ENCODE measurements around the gene FAF2.

DNA sequence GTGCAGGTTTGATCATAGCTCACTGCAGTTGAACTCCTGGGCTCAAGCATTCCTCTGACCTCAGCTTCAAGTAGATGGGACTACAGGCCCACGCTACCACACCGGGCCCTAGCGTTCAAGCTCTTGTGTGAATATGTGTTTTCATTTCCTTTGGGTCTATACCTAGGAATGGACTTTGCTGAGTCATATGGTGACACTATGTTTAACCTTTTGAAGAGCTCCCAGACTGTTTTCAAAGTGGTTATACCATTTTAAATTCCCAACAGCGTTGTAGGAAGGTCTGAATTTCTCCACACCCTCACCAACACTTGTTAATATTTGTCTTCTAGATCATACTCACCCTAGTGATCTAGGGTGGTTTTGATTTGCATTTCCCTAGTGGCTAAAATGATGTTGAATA lies 33.5 kb downstream of the FAF2 start:
- no peak for TF ChIP-seq CTCF (IDR thresholded peaks at IDR 0.05)
- no peak for TF ChIP-seq EZH2 (IDR thresholded peaks at IDR 0.05)
- no peak for TF ChIP-seq EZH2phosphoT487 (IDR thresholded peaks at IDR 0.05)

Data from neural progenitor cell (in vitro differentiated cells).